Endothelial cell of umbilical vein (primary cell): Measurements from ENCODE around the gene AP5Z1.
"Not testable (repeated sequence)": the region's sequence is repeated elsewhere in the genome, so short reads cannot be mapped to it uniquely, and the experiment has no call there.

Experiments used
- CTCF ChIP-seq, 2 donors: IDR thresholded peaks; 1 replicate in 1 of 2; 2 replicates in 1 of 2; pipeline ENCODE4 v1.5.1; 2011; ENCODE audit warnings: low read length in 2 of 2, mild to moderate bottlenecking in 2 of 2, moderate library complexity in 2 of 2, control low read depth in 1 of 2, inconsistent platforms in 1 of 2, low read depth in 1 of 2; ENCODE audit not compliant: insufficient read depth in 1 of 2; ENCODE audit errors: extremely low read depth in 1 of 2
- EZH2 ChIP-seq: IDR thresholded peaks from 2 replicates; pipeline ENCODE4 v1.6.1; 2012; ENCODE audit warnings: borderline replicate concordance, low read depth, mild to moderate bottlenecking, moderate library complexity, low read length, inconsistent platforms; ENCODE audit not compliant: severe bottlenecking
- FOS ChIP-seq: IDR thresholded peaks from 2 replicates; pipeline ENCODE4 v1.6.1; 2011; ENCODE audit warnings: mild to moderate bottlenecking, low read length, moderate library complexity, borderline replicate concordance; ENCODE audit not compliant: insufficient read depth
- GATA2 ChIP-seq: IDR thresholded peaks from 2 replicates; pipeline ENCODE4 v1.7.0; 2011; ENCODE audit warnings: low read depth, mild to moderate bottlenecking, moderate library complexity, mixed read lengths, low read length; ENCODE audit not compliant: insufficient read length, insufficient read depth
- JUN ChIP-seq: IDR thresholded peaks from 2 replicates; pipeline ENCODE4 v1.6.1; 2011; ENCODE audit warnings: borderline replicate concordance, low read depth; ENCODE audit not compliant: insufficient read length, insufficient read depth
- MYC ChIP-seq: IDR thresholded peaks from one replicate; pipeline ENCODE4 v1.6.1; 2011; ENCODE audit warnings: mild to moderate bottlenecking, low read depth, low read length
- POLR2A ChIP-seq: IDR thresholded peaks from 2 replicates; pipeline ENCODE4 v1.6.1; 2012; ENCODE audit warnings: low read depth, mild to moderate bottlenecking, control low read depth, low read length
- POLR2AphosphoS5 ChIP-seq: IDR thresholded peaks from 2 replicates; pipeline ENCODE4 v1.6.1; 2012; ENCODE audit warnings: low read depth, mild to moderate bottlenecking, control low read depth, low read length, moderate library complexity; ENCODE audit not compliant: insufficient read depth
- TF ChIP-seq, protein P1 (sequence below): IDR thresholded peaks from 2 replicates; pipeline ENCODE4 v1.6.1; 2011; ENCODE audit not compliant: insufficient read depth, insufficient read length

GRCh38 chr7:4793385-4793993 is 18.1 kb downstream of the AP5Z1 start:
- TF ChIP-seq JUN; CTCF (IDR thresholded peaks at IDR 0.05; ENCODE audit: extremely low read depth in 1 of 2, insufficient read depth in 1 of 2, low read depth in 1 of 2, low read length in 2 of 2); POLR2A; GATA2; POLR2AphosphoS5; MYC; FOS; EZH2: not testable (repeated sequence)
- TF ChIP-seq, protein P1, sequence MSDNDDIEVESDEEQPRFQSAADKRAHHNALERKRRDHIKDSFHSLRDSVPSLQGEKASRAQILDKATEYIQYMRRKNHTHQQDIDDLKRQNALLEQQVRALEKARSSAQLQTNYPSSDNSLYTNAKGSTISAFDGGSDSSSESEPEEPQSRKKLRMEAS: not testable (repeated sequence)
